HG03064 (cell line): ENCODE measurements around the gene FLRT1.

Experiments used
- ATAC-seq: cut with Tn5 transposase; IDR thresholded peaks from one replicate; pipeline ENCODE4 v1.9.1; 2021; ENCODE audit warnings: low read depth; ENCODE audit not compliant: unreplicated experiment

Gene FLRT1

GRCh38 chr11:64022125-64022784 lies 13.5 kb upstream of the FLRT1 start:
- no peak for ATAC-seq

- ATAC-seq: no peak
Observed at GRCh38 chr11:64023712-64024710, 11.7 kb upstream of the FLRT1 start.

GRCh38 chr11:64025205-64025604 lies 10.5 kb upstream of the FLRT1 start:
- no peak for ATAC-seq

- ATAC-seq: no peak
Observed at GRCh38 chr11:64026575-64027205, 9.0 kb upstream of the FLRT1 start.

GRCh38 chr11:64027651-64028397 lies 7.9 kb upstream of the FLRT1 start:
- no peak for ATAC-seq

GRCh38 chr11:64028398-64029115 lies 7.2 kb upstream of the FLRT1 start:
- no peak for ATAC-seq

- ATAC-seq: no peak
Observed at GRCh38 chr11:64029773-64030172, 6.0 kb upstream of the FLRT1 start.

GRCh38 chr11:64031001-64031400 lies 4.7 kb upstream of the FLRT1 start:
- no peak for ATAC-seq

GRCh38 chr11:64032050-64032449 lies 3.7 kb upstream of the FLRT1 start:
- ATAC-seq: no peak

GRCh38 chr11:64034411-64034811 lies 1.3 kb upstream of the FLRT1 start:
- ATAC-seq: no peak

- no peak for ATAC-seq
Observed at GRCh38 chr11:64035081-64035524, 628 bp upstream of the FLRT1 start.

- no peak for ATAC-seq
Observed at GRCh38 chr11:64036087-64037026, 626 bp downstream of the FLRT1 start.

- ATAC-seq: no peak
Observed at GRCh38 chr11:64037027-64037634, 1.4 kb downstream of the FLRT1 start.

- no peak for ATAC-seq
Observed at GRCh38 chr11:64038500-64038899, 2.8 kb downstream of the FLRT1 start.

- no peak for ATAC-seq
Observed at GRCh38 chr11:64039012-64039665, 3.4 kb downstream of the FLRT1 start.

GRCh38 chr11:64040684-64041322 lies 5.1 kb downstream of the FLRT1 start:
- ATAC-seq: no peak

GRCh38 chr11:64041846-64042245 lies 6.1 kb downstream of the FLRT1 start:
- ATAC-seq: no peak
